Adrenal gland (tissue), 12 donors: Measurements from ENCODE around the gene SPTBN1. TPM values are rescaled to one million over a fixed set of nuclear protein-coding genes. Genes with fewer than 3 reads are reported as not detected.

Experiments used
- DNase-seq, 7 donors: peaks; one replicate each; pipeline ENCODE4 v3.0.0-alpha.2; 2019 to 2020
- H3K27ac ChIP-seq, 5 donors: fragments of 200-600 bp; sonication (generic) in 4 of 5; 1 replicate in 3 of 5; 2 replicates in 2 of 5; pipeline versions ENCODE4 v1.5.1 to v1.8.0; 2016 to 2020; ENCODE audit warnings: mild to moderate bottlenecking in 1 of 5
- H3K27me3 ChIP-seq: fragments of 200-600 bp; 2 replicates; pipeline ENCODE4 v1.8.0; 2021
- H3K36me3 ChIP-seq, 2 donors: fragments of 200-600 bp; replicated peaks in 1 of 2; 1 replicate in 1 of 2; 2 replicates in 1 of 2; pipeline versions ENCODE4 v1.5.1 to v1.8.0; 2018 to 2022
- H3K4me1 ChIP-seq, 2 donors: fragments of 200-600 bp; replicated peaks in 1 of 2; 1 replicate in 1 of 2; 2 replicates in 1 of 2; pipeline versions ENCODE4 v1.5.1 to v1.8.0; 2018 to 2021
- H3K4me3 ChIP-seq, 4 donors: fragments of 200-600 bp; sonication (generic) in 3 of 4; one replicate each; pipeline ENCODE4 v1.5.1; 2016 to 2018
- H3K9me3 ChIP-seq, 3 donors: fragments of 200-600 bp; sonication (generic) in 1 of 3; replicated peaks in 1 of 3; 1 replicate in 2 of 3; 2 replicates in 1 of 3; pipeline versions ENCODE4 v1.5.1 to v1.8.0; 2016 to 2021
- CTCF ChIP-seq, 6 experiments: fragments of 450-650 bp in 4 of 6; fragments of 200-600 bp in 2 of 6; sonication (generic) in 1 of 6; IDR thresholded peaks; 1 replicate in 5 of 6; 2 replicates in 1 of 6; pipeline versions ENCODE4 v1.5.1 to v1.8.0; 2016 to 2021; ENCODE audit warnings: antibody characterized with exemption in 6 of 6, mild to moderate bottlenecking in 2 of 6, moderate library complexity in 1 of 6
- POLR2A ChIP-seq, 2 donors: fragments of 450-650 bp; IDR thresholded peaks; one replicate each; pipeline ENCODE4 v1.6.1; 2017; ENCODE audit warnings: antibody characterized with exemption in 2 of 2, mild to moderate bottlenecking in 2 of 2, moderate library complexity in 1 of 2
- WGBS, 4 donors: extraction: QIAGEN DNeasy Blood & Tissue Kit in 2 of 4; methylation state at CpG; one replicate each; pipeline versions ENCODE4 v1.1.5 to v1.1.7; 2013 to 2017; 5-methylcytosine and 5-hydroxymethylcytosine counted together
- intact Hi-C, 2 donors: fragments of 100-400 bp; cut with DNase I; formaldehyde crosslinking; loops; one replicate each; pipeline versions ENCODE4 v1.14.1 to v1.15.0; 2022 to 2023
- polyA plus RNA-seq, 3 donors: library from polyadenylated mRNA; stranded (reverse); fragments of 200-250 nt in 2 of 3; fragments of 350-450 nt in 1 of 3; fragmentation: Illumina TruSeq in 1 of 3; extraction: RNeasy Lipid Tissue Mini Kit (QIAGEN cat#74804) in 1 of 3; gene quantifications; one replicate each; pipeline ENCODE4 v1.2.3, GENCODE V29; 2013 to 2014
- total RNA-seq, 9 donors: library from RNA; depleted of rRNA in 4 of 9; stranded (reverse); fragments of >200 nt in 4 of 9; fragments of 120-200 nt in 1 of 9; fragmentation: NEBNext Ultra II Directional in 1 of 9; extraction: Animal tissue kit (Norgen Biotek cat#: 25700) in 1 of 9; gene quantifications; one replicate each; pipeline versions ENCODE4 v1.1.0 to v1.2.4, GENCODE V29; 2013 to 2023
- donor health status: healthy with polysubstance abuse.
- donor health status: Bipolar disorder and iron deficiency.
- donor health status: DM: yes; HTN: yes; CAD: no.
- donor health status: DM: no; HTN: no; CAD: no.
- donor health status: DM: no; HTN: no; CAD: no.
- donor health status: DM: yes; HTN: yes; CAD: no.

SPTBN1 gene
- total and polyA plus RNA-seq, 12 donors, result 72.9 to 653 (median 493) TPM

- peaks cover 0 to 4% of the 10 kb centered on the region in 2 donors for H3K36me3 ChIP-seq
- intact Hi-C loops, result no loop called here
Observed at GRCh38 chr2:54565551-54565950, 109.4 kb downstream of the SPTBN1 start.

GRCh38 chr2:54566896-54567295 is 110.8 kb downstream of the SPTBN1 start:
- 70 to 79% (median 75%) methylated on average over 1 of the region's 1 CpG for WGBS, 4 donors
- H3K9me3 ChIP-seq, result no peaks in the 10 kb centered on the region
- H3K27me3 ChIP-seq, result no peaks in the 10 kb centered on the region
- H3K27ac ChIP-seq, result peak overlapping the region in 2 of 5 donors; percentile 34 to 92
- H3K36me3 ChIP-seq, result peaks cover 0 to 4% of the 10 kb centered on the region in 2 donors
- H3K4me1 ChIP-seq, result peaks cover 52 to 90% of the 10 kb centered on the region in 2 donors
- no peak overlapping the region for H3K4me3 ChIP-seq
- intact Hi-C loops, result no loop called here
- DNase-seq, result no peak
- no peak for TF ChIP-seq CTCF (IDR thresholded peaks at IDR 0.05)
- TF ChIP-seq POLR2A (IDR thresholded peaks at IDR 0.05), result no peak

More at GRCh38 chr2:54565551-54565950, 109.4 kb downstream of the SPTBN1 start:
- Histone ChIP-seq H3K4me1 (peaks cover 48 to 91% of the 10 kb centered on the region in 2 donors), H3K27me3 (no peaks in the 10 kb centered on the region), H3K4me3 (no peak overlapping the region), H3K9me3 (no peaks in the 10 kb centered on the region), H3K27ac (peak overlapping the region in 2 of 5 donors; percentile 12 to 45)
- no peak for TF ChIP-seq CTCF (IDR thresholded peaks at IDR 0.05)
- no peak for TF ChIP-seq POLR2A (IDR thresholded peaks at IDR 0.05)
- DNase-seq, result no peak

GRCh38 chr2:54568876-54569321 is 112.8 kb downstream of the SPTBN1 start:
- Histone ChIP-seq H3K36me3 (peaks cover 0 to 4% of the 10 kb centered on the region in 2 donors), H3K9me3 (no peaks in the 10 kb centered on the region), H3K4me3 (no peak overlapping the region), H3K4me1 (peaks cover 55 to 93% of the 10 kb centered on the region in 2 donors), H3K27me3 (no peaks in the 10 kb centered on the region), H3K27ac (peak overlapping the region; percentile 68 to 93 (median 80))
- TF ChIP-seq CTCF (IDR thresholded peaks at IDR 0.05) (peak in 1 of 6 experiments; percentile 6), POLR2A (IDR thresholded peaks at IDR 0.05) (no peak)
- intact Hi-C loops, result no loop called here
- 19 to 29% (median 24%) methylated on average over 5 of the region's 5 CpGs for WGBS, 4 donors
- DNase-seq, result peak in 1 of 7 donors; percentile 40

GRCh38 chr2:54569745-54570301 is 113.7 kb downstream of the SPTBN1 start:
- H3K36me3 ChIP-seq, result no peaks in the 10 kb centered on the region
- H3K4me1 ChIP-seq, result peaks cover 58 to 93% of the 10 kb centered on the region in 2 donors
- no peaks in the 10 kb centered on the region for H3K27me3 ChIP-seq
- H3K27ac ChIP-seq, result peak overlapping the region; percentile 68 to 93 (median 80)
- H3K4me3 ChIP-seq, result peak overlapping the region in 1 of 4 donors; percentile 15
- WGBS, 4 donors, result 35 to 70% (median 54%) methylated on average over 2 to 3 of the region's 3 CpGs
- intact Hi-C loops, result no loop called here
- H3K9me3 ChIP-seq, result no peaks in the 10 kb centered on the region
- peak in 3 of 7 donors; percentile 25 to 45 (median 41) for DNase-seq
- no peak for TF ChIP-seq CTCF (IDR thresholded peaks at IDR 0.05)
- TF ChIP-seq POLR2A (IDR thresholded peaks at IDR 0.05), result peak in 1 of 2 donors; percentile 19
